Astrocyte of the spinal cord (primary cell): ENCODE data around the gene ERCC6L2.

Experiments
- DNase-seq: peaks from one replicate; pipeline ENCODE4 v3.0.0; 2011; ENCODE audit warnings: low read depth, low spot score
- H3K4me3 ChIP-seq: 2 replicates; pipeline ENCODE4 v1.5.1; 2011; ENCODE audit warnings: low read depth, mild to moderate bottlenecking, low read length, moderate library complexity
- in situ Hi-C: cut with HindIII; loops from 2 replicates; pipeline ENCODE4 v1.10.0; 2017; ENCODE audit warnings: low sequenced_read_pairs
- TF ChIP-seq, protein P1 (sequence below): IDR thresholded peaks from 2 replicates; pipeline ENCODE4 v1.5.1; 2012; ENCODE audit warnings: low read depth, mild to moderate bottlenecking, low read length, inconsistent platforms

ERCC6L2 gene

DNA sequence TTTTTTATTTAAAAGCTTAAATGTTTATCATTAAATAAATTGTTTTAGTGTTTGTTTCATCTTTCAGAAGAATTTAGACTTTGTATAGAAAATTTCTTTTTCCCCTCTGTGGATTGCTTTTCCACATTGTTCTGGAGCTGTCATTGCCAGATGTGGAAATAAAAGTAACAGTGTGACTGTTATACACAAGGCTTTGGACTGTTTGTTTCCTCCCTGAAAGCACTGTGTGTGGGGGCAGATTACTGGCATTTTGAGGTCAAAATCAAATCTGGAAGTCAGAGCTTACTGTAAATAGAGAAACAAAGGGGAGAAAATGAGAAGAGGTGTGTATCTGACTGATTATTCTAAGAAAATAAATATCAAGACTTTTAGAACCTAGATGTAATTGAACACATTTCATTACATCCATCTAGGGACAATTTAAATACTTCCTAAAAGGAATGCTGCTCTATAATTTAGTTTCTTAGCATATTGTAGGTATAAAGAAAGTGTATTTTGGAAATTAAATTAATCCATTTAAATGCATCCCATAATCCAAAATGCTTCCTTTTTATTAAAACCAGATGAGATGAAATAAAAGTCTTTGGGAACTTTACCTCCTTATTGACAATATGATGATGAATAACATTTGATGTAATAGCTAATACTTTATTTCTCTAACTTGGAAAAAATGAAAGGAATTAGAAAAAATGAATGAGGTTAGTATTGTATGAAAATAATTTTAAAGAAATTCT lies 51.9 kb downstream of the ERCC6L2 start:
- no peak for DNase-seq
- TF ChIP-seq, protein P1, sequence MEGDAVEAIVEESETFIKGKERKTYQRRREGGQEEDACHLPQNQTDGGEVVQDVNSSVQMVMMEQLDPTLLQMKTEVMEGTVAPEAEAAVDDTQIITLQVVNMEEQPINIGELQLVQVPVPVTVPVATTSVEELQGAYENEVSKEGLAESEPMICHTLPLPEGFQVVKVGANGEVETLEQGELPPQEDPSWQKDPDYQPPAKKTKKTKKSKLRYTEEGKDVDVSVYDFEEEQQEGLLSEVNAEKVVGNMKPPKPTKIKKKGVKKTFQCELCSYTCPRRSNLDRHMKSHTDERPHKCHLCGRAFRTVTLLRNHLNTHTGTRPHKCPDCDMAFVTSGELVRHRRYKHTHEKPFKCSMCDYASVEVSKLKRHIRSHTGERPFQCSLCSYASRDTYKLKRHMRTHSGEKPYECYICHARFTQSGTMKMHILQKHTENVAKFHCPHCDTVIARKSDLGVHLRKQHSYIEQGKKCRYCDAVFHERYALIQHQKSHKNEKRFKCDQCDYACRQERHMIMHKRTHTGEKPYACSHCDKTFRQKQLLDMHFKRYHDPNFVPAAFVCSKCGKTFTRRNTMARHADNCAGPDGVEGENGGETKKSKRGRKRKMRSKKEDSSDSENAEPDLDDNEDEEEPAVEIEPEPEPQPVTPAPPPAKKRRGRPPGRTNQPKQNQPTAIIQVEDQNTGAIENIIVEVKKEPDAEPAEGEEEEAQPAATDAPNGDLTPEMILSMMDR, result no peak
- in situ Hi-C loops, result no loop called here
- no peak overlapping the region for H3K4me3 ChIP-seq

DNA sequence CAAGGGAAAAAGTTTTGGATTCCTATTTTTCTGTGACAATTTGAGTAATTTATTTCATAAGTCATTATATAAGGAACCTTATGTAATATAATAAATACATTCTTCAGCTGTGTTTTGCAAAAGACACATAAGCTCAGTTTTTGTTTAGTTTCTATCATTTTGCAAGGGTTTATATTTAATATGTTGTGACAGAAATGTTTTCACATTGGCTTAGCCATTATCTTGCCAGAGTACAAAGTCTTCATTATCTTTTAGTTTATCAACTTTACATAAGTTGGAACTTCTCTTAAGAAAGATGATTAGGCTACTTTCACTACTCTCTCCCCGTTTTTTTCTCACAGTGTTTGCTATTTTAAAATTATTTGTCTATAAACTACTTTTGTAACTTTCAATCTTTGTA lies 54.8 kb downstream of the ERCC6L2 start:
- H3K4me3 ChIP-seq, result no peak overlapping the region
- TF ChIP-seq, protein P1, result no peak
- in situ Hi-C loops, result no loop called here
- DNase-seq, result no peak

DNA sequence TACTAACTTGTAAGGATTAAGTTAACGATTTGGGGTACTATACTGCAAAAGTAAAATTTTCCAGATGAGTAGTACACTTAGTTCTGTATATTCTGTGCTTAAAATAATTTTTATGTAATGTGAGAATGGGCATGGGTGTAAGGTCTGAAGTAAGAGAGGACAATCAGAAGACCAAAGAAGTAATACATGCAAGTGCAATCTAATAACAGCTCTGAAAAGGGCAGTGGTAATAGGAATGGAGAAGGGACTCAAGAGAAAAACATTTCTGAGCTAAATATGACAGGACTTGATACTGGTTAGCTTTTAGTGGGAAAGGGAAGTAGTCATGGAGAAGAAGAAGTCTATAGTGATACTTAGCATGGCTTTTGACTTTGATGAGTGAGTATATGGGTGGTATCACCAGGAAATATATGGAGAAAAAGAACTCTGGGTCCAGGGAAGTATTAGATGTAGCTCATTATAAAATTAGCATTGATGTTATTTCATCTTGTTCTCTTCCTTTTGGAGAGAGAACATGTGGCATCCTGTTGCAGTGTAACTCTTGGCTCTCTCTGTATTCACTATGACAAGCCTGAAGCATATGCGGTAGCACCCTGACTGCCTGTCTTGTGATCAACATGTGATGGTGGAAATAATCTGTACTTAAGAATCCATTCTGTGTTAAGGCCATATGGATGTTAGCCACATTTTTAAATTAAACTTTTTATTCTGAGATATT lies 60.5 kb downstream of the ERCC6L2 start:
- in situ Hi-C loops, result no loop called here
- DNase-seq, result no peak
- TF ChIP-seq, protein P1, result no peak
- no peak overlapping the region for H3K4me3 ChIP-seq

DNA sequence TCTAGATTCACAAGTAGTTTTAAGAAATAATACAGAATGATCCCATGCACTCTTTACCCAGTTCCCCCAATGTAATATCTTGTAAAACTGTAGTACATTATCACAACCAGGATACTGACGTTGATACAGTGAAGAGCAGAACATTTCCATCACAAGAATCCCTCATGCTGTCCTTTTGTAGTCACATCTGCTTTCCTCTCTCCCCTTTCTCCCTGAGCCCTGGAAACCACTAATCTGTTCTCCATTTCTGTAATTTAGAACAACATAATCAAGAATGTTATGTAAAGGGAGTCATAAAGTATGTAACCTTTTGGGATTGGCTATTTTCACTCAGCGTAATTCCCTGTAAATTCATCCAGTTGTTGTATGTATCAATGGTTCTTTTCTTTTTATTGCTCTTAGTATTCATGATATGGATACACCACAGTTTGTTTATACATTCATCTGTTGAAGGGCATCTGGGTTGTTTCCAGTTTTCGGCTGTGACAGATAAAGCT lies 61.1 kb downstream of the ERCC6L2 start:
- no peak overlapping the region for H3K4me3 ChIP-seq
- no peak for DNase-seq
- in situ Hi-C loops, result no loop called here
- TF ChIP-seq, protein P1, result no peak

DNA sequence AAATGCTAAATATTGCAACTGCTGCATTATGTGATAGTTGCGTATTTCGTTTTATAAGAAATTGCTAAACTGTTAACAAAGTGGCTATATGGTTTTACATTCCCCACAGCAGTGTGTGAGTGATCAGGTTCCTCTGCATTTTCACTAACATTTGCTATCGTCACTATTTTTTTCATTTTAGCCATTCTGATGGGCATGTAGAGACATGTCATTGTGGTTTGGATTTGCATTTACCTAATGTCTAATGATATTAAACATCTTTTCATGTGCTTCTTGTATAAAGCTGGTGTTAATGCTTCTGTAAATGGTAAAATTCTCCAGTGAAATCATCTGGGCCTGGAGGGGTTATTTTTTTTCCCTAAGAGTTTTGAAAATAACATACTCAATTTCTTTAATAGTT lies 61.6 kb downstream of the ERCC6L2 start:
- DNase-seq, result no peak
- H3K4me3 ChIP-seq, result no peak overlapping the region
- TF ChIP-seq, protein P1, result no peak
- in situ Hi-C loops, result no loop called here

DNA sequence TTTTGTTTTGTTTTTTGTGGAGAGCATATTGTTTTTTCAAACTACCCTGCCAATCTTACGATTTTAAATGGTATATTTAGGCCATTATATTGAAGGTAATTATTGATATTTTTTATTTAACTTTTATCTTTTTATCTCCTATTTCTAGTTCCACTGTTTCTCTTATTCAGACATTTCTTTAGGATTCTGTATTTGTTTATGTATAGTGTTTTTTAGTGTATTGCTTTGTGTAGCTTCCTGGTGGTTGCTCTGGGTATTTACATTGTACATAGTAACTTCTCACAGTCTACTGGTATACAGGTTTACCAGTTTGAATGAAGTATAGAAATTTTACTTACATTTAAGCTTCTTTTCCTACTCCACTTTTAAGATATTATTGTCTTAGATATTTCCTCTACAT lies 63.2 kb downstream of the ERCC6L2 start:
- TF ChIP-seq, protein P1, result peak; percentile 24
- DNase-seq, result no peak
- in situ Hi-C loops, result no loop called here
- H3K4me3 ChIP-seq, result no peak overlapping the region
